Islet of Langerhans (tissue), 1 donor: ENCODE measurements around the gene KLHL33.

Source experiments
- FAIRE-seq: peaks from one replicate; lab custom pipeline; 2011; peaks lifted over from hg19 to GRCh38; lab: Jason Lieb, UNC

The KLHL33 gene

GRCh38 chr14:20412876-20413743, 22.9 kb downstream of the KLHL33 start, which contains the start of gene TEP1:
TEP1 (minus strand) TSS chr14:20413501; CDS start chr14:20408439, 5,062 bp downstream.
- no peak for FAIRE-seq

- FAIRE-seq: no peak
Observed at GRCh38 chr14:20412411-20412810, 23.6 kb downstream of the KLHL33 start.

GRCh38 chr14:20409226-20409625, 26.7 kb downstream of the KLHL33 start:
- no peak for FAIRE-seq

- FAIRE-seq: no peak
Observed at GRCh38 chr14:20403521-20403920, 32.4 kb downstream of the KLHL33 start.

- peak; percentile 68 for FAIRE-seq
Observed at GRCh38 chr14:20400965-20401593, 34.9 kb downstream of the KLHL33 start.

- FAIRE-seq: peak; percentile 72
Observed at GRCh38 chr14:20400589-20400964, 35.4 kb downstream of the KLHL33 start.

- FAIRE-seq: no peak
Observed at GRCh38 chr14:20397511-20397910, 38.5 kb downstream of the KLHL33 start.

- FAIRE-seq: no peak
Observed at GRCh38 chr14:20391505-20391904, 44.5 kb downstream of the KLHL33 start.

GRCh38 chr14:20388159-20388558, 47.8 kb downstream of the KLHL33 start:
- no peak for FAIRE-seq

GRCh38 chr14:20387576-20387975, 48.4 kb downstream of the KLHL33 start:
- FAIRE-seq: no peak

GRCh38 chr14:20386276-20386855, 49.6 kb downstream of the KLHL33 start:
- FAIRE-seq: no peak

GRCh38 chr14:20384886-20385285, 51.1 kb downstream of the KLHL33 start:
- FAIRE-seq: no peak

- no peak for FAIRE-seq
Observed at GRCh38 chr14:20384321-20384720, 51.6 kb downstream of the KLHL33 start.

- FAIRE-seq: no peak
Observed at GRCh38 chr14:20383636-20384035, 52.3 kb downstream of the KLHL33 start.

- no peak for FAIRE-seq
Observed at GRCh38 chr14:20383032-20383431, 52.9 kb downstream of the KLHL33 start.

- FAIRE-seq: no peak
Observed at GRCh38 chr14:20382526-20382925, 53.4 kb downstream of the KLHL33 start.

GRCh38 chr14:20381341-20381740, 54.6 kb downstream of the KLHL33 start:
- FAIRE-seq: no peak

- FAIRE-seq: no peak
Observed at GRCh38 chr14:20380681-20381080, 55.3 kb downstream of the KLHL33 start.

GRCh38 chr14:20379743-20380142, 56.2 kb downstream of the KLHL33 start:
- no peak for FAIRE-seq

- no peak for FAIRE-seq
Observed at GRCh38 chr14:20377171-20377570, 58.8 kb downstream of the KLHL33 start.

- FAIRE-seq: no peak
Observed at GRCh38 chr14:20376071-20376588, 59.8 kb downstream of the KLHL33 start.
